Neural progenitor cell (in vitro differentiated cells): ENCODE results near the gene USP54. TPM values are rescaled to one million over a fixed set of nuclear protein-coding genes. Genes with fewer than 3 reads are reported as not detected.
"Not testable (repeated sequence)": the region's sequence is repeated elsewhere in the genome, so short reads cannot be mapped to it uniquely, and the experiment has no call there.

Experiments
- DNase-seq: peaks from one replicate; pipeline ENCODE4 v3.0.0-alpha.2; 2016; ENCODE audit warnings: low spot score
- H2AFZ ChIP-seq: fragments of 200-600 bp; sonication (generic); replicated peaks from 2 replicates; pipeline ENCODE4 v1.6.1; 2016; ENCODE audit warnings: antibody characterized with exemption
- H3F3A ChIP-seq: fragments of 200-600 bp; sonication (generic); 2 replicates; pipeline ENCODE4 v1.6.1; 2016; ENCODE audit warnings: antibody characterized with exemption, low read depth
- H3K27ac ChIP-seq: fragments of 200-600 bp; sonication (generic); 2 replicates; pipeline ENCODE4 v1.5.1; 2016; ENCODE audit warnings: mild to moderate bottlenecking
- H3K27me3 ChIP-seq: fragments of 200-600 bp; sonication (generic); 2 replicates; pipeline ENCODE4 v1.6.1; 2016; ENCODE audit warnings: mild to moderate bottlenecking, moderate library complexity
- H3K36me3 ChIP-seq: fragments of 200-600 bp; sonication (generic); 2 replicates; pipeline ENCODE4 v1.5.1; 2016
- H3K4me1 ChIP-seq: fragments of 200-600 bp; sonication (generic); 2 replicates; pipeline ENCODE4 v1.6.1; 2016; ENCODE audit warnings: mixed run types
- H3K4me2 ChIP-seq: fragments of 200-600 bp; sonication (generic); 2 replicates; pipeline ENCODE4 v1.6.1; 2016
- H3K4me3 ChIP-seq: fragments of 200-600 bp; sonication (generic); 2 replicates; pipeline ENCODE4 v1.5.1; 2016
- H3K79me2 ChIP-seq: fragments of 200-600 bp; sonication (generic); 2 replicates; pipeline ENCODE4 v1.6.1; 2016; ENCODE audit warnings: low read depth
- H3K9ac ChIP-seq: fragments of 200-600 bp; sonication (generic); 2 replicates; pipeline ENCODE4 v1.6.1; 2016
- H3K9me3 ChIP-seq: fragments of 200-600 bp; sonication (generic); 2 replicates; pipeline ENCODE4 v1.5.1; 2016; ENCODE audit warnings: low read depth
- H4K20me1 ChIP-seq: fragments of 200-600 bp; sonication (generic); 2 replicates; pipeline ENCODE4 v1.6.1; 2016; ENCODE audit warnings: low read depth
- H3K27ac Mint-ChIP-seq: 3 replicates; pipeline ENCODE4 v1.8.0; 2021; ENCODE audit warnings: mixed read lengths
- H3K27me3 Mint-ChIP-seq: 2 replicates; pipeline ENCODE4 v1.8.0; 2022; ENCODE audit warnings: low read depth, mild to moderate bottlenecking, inconsistent platforms, moderate library complexity, mixed read lengths; ENCODE audit not compliant: insufficient read depth
- H3K36me3 Mint-ChIP-seq: 3 replicates; pipeline ENCODE4 v1.8.0; 2021; ENCODE audit warnings: mixed read lengths
- H3K4me1 Mint-ChIP-seq: 3 replicates; pipeline ENCODE4 v1.8.0; 2021; ENCODE audit warnings: mixed read lengths
- H3K4me3 Mint-ChIP-seq: 3 replicates; pipeline ENCODE4 v1.8.0; 2021; ENCODE audit warnings: mild to moderate bottlenecking, moderate library complexity, mixed read lengths
- H3K9me3 Mint-ChIP-seq: 3 replicates; pipeline ENCODE4 v1.8.0; 2020; ENCODE audit warnings: mixed read lengths
- EZH2 ChIP-seq: fragments of 200-600 bp; sonication (generic); IDR thresholded peaks from 2 replicates; pipeline ENCODE4 v1.6.1; 2017; ENCODE audit warnings: antibody characterized with exemption, mild to moderate bottlenecking, moderate library complexity
- EZH2phosphoT487 ChIP-seq: fragments of 200-600 bp; sonication (generic); IDR thresholded peaks from 2 replicates; pipeline ENCODE4 v1.6.1; 2017; ENCODE audit warnings: antibody characterized with exemption
- total RNA-seq: library from RNA; depleted of rRNA; stranded (reverse); fragments of >200 nt; gene quantifications from 2 replicates; pipeline ENCODE4 v1.2.3, GENCODE V29; 2015; ENCODE audit warnings: low replicate concordance
- TF ChIP-seq, protein P1 (sequence below): fragments of 200-600 bp; sonication (generic); IDR thresholded peaks from 2 replicates; pipeline ENCODE4 v1.5.1; 2017; ENCODE audit warnings: antibody characterized with exemption, mild to moderate bottlenecking

USP54 gene
- total RNA-seq, 1 donor from 2014 or later = 97.2 TPM

DNA sequence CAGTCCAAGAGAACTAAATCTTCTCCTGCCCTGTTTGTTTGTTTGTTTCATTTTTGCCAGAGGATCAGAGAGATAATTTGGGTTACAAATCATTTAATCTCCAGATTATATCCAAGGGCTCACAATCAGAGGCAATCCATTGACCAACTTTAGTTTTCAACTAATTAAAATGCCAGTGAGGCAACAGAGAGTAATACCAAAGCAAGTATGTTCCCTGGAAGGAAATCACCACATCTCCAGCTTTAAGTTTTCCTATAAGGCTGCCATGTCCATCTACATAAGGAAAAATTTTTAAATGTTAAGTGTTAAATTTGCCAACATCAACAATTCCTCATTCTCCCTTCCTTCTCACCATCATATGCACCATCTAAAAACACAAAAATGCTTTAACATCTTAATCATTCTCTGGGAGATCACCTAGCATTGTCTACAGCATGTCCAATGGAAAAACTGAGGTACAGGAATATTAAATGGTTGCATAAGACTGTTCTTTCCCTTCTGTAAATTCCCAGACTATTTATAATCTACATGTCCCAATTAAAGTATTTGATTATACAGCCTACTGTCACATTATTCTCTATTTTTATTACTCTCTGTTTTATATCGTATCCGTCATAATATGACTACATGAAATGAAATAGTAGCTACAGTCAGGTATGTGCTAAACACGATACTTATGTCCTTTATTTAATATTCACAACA lies 14.1 kb downstream of the USP54 start:
- no peaks in the 10 kb centered on the region for H3K27me3 ChIP-seq
- no peak for DNase-seq
- TF ChIP-seq EZH2 (no peak), EZH2phosphoT487 (no peak)
- TF ChIP-seq, protein P1, sequence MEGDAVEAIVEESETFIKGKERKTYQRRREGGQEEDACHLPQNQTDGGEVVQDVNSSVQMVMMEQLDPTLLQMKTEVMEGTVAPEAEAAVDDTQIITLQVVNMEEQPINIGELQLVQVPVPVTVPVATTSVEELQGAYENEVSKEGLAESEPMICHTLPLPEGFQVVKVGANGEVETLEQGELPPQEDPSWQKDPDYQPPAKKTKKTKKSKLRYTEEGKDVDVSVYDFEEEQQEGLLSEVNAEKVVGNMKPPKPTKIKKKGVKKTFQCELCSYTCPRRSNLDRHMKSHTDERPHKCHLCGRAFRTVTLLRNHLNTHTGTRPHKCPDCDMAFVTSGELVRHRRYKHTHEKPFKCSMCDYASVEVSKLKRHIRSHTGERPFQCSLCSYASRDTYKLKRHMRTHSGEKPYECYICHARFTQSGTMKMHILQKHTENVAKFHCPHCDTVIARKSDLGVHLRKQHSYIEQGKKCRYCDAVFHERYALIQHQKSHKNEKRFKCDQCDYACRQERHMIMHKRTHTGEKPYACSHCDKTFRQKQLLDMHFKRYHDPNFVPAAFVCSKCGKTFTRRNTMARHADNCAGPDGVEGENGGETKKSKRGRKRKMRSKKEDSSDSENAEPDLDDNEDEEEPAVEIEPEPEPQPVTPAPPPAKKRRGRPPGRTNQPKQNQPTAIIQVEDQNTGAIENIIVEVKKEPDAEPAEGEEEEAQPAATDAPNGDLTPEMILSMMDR = no peak
- H3K79me2 ChIP-seq = peaks cover 57% of the 10 kb centered on the region
- no peaks in the 10 kb centered on the region for H3K36me3 ChIP-seq
- no peak overlapping the region for H3K4me2 ChIP-seq
- H3K9me3 ChIP-seq = no peaks in the 10 kb centered on the region
- Mint-ChIP-seq H3K27ac (no peak overlapping the region), H3K27me3 (no peaks in the 10 kb centered on the region), H3K4me3 (no peak overlapping the region), H3K9me3 (peaks cover 1% of the 10 kb centered on the region), H3K4me1 (peaks cover 3% of the 10 kb centered on the region), H3K36me3 (peaks cover 6% of the 10 kb centered on the region)
- H3K4me1 ChIP-seq = peaks cover 9% of the 10 kb centered on the region
- H4K20me1 ChIP-seq = peaks cover 3% of the 10 kb centered on the region
- no peak overlapping the region for H3K9ac ChIP-seq
- H3K4me3 ChIP-seq = no peak overlapping the region
- H2AFZ ChIP-seq = no peak overlapping the region
- H3F3A ChIP-seq = peaks cover 13% of the 10 kb centered on the region
- peak overlapping the region; percentile 41 for H3K27ac ChIP-seq

DNA sequence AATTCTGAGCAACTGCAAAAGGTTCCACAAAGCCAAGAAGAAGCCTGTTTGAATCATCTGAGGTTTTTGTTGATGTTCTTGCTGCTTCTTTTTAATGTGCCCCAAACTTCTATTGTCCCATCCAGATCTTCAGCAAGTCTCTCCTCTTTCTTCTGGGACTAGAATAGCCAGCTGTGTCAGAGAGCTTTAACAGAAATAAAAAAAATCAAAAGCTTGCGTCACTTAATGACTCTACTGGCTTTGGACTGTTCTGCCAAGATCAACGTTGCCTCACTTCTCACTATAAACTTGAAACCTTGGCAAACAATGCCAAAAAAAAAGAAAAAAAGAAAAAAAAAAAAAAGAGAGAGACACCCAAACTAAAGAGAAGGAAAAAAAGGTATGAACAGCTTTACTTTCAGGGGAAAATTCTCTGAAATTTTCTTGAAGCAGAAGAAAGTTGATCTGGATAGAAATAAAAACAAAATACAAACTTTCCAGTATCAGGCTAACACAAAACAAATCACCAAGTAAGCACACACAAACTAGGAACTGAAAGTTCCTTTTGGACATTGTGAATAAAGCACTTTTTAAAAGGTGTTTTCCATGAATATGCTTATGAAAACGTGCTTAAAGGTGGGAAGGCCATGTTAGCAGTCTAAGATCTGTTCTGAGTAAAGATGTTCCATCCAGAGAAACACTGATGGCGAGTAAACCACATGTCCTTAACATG lies 14.8 kb downstream of the USP54 start:
- H3K9me3 Mint-ChIP-seq = no peaks in the 10 kb centered on the region
- H3K27me3 Mint-ChIP-seq = no peaks in the 10 kb centered on the region
- H3K27ac Mint-ChIP-seq = no peak overlapping the region

DNA sequence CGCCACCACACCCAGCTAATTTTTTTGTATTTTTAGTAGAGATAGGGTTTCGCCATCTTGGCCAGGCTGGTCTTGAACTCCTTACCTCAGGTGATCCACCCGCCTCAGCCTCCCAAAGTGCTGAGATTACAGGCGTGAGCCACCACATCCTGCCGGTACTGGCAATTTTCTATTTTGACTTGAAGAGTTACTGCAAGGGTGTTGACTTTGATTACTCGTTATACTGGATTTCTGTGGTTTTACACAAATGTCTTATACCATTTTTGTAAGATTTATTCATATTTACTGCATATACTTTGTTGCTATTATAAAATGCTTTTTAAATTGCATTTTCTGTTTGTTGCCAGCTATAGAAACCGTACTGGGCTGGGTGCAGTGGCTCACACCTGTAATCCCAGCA lies 24.1 kb downstream of the USP54 start:
- H3K4me1 Mint-ChIP-seq, H3K9me3 Mint-ChIP-seq, H3F3A ChIP-seq, H3K4me3 ChIP-seq, H3K9me3 ChIP-seq, H3K4me3 Mint-ChIP-seq, H3K27me3 Mint-ChIP-seq, H3K27ac ChIP-seq, H3K36me3 ChIP-seq, H2AFZ ChIP-seq, H3K9ac ChIP-seq, H3K27me3 ChIP-seq, H3K27ac Mint-ChIP-seq, H4K20me1 ChIP-seq, H3K4me1 ChIP-seq, DNase-seq, H3K4me2 ChIP-seq, H3K79me2 ChIP-seq: not testable (repeated sequence)
- peaks cover 13% of the 10 kb centered on the region for H3K36me3 Mint-ChIP-seq

More for the DNA sequence above, 14.8 kb downstream of the USP54 start:
- peaks cover 3% of the 10 kb centered on the region for H4K20me1 ChIP-seq
- TF ChIP-seq EZH2phosphoT487 (no peak), EZH2 (no peak)
- TF ChIP-seq, protein P1 = no peak
- H3K4me3 ChIP-seq = no peak overlapping the region
- H3K9me3 ChIP-seq = no peaks in the 10 kb centered on the region
- no peaks in the 10 kb centered on the region for H3K4me1 Mint-ChIP-seq
- peak overlapping the region; percentile 41 for H3K27ac ChIP-seq
- no peak overlapping the region for H3K4me3 Mint-ChIP-seq
- no peak overlapping the region for H3K4me2 ChIP-seq
- H3K36me3 ChIP-seq = no peaks in the 10 kb centered on the region
- DNase-seq = no peak
- no peaks in the 10 kb centered on the region for H3K27me3 ChIP-seq
- no peak overlapping the region for H3K9ac ChIP-seq
- peaks cover 51% of the 10 kb centered on the region for H3K79me2 ChIP-seq
- peaks cover 6% of the 10 kb centered on the region for H3K36me3 Mint-ChIP-seq
- no peak overlapping the region for H2AFZ ChIP-seq
- peaks cover 8% of the 10 kb centered on the region for H3F3A ChIP-seq
- peaks cover 2% of the 10 kb centered on the region for H3K4me1 ChIP-seq

DNA sequence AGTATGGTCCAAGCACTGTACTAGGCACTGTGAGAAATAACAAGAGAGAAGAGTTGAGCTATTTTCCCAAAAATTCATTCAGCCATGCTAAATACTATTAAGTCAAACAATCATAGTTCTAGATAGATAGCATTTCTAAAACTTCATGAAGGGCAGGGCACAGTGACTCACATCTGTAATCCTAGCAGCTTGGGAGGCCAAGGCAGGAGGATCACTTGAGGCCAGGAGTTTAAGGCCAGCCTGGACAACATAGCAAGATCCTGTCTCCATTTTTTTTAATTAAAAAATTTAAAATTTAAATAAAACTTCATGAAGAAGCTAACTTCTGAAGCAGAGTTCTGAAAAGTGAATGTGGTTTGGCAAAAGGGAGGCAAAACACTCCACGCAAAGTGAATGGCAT lies 29.9 kb downstream of the USP54 start:
- H3K4me1 Mint-ChIP-seq = peaks cover 4% of the 10 kb centered on the region
- H3K4me2 ChIP-seq = no peak overlapping the region
- no peaks in the 10 kb centered on the region for H4K20me1 ChIP-seq
- H3K36me3 ChIP-seq = no peaks in the 10 kb centered on the region
- no peak overlapping the region for H2AFZ ChIP-seq
- no peak overlapping the region for H3K27ac ChIP-seq
- H3K9me3 Mint-ChIP-seq = no peaks in the 10 kb centered on the region
- peaks cover 2% of the 10 kb centered on the region for H3K27me3 Mint-ChIP-seq
- peaks cover 10% of the 10 kb centered on the region for H3K36me3 Mint-ChIP-seq
- TF ChIP-seq EZH2 (no peak), EZH2phosphoT487 (no peak)
- no peak overlapping the region for H3K4me3 Mint-ChIP-seq
- no peaks in the 10 kb centered on the region for H3F3A ChIP-seq
- H3K9ac ChIP-seq = no peak overlapping the region
- no peaks in the 10 kb centered on the region for H3K79me2 ChIP-seq
- no peak for DNase-seq
- H3K27ac Mint-ChIP-seq = no peak overlapping the region
- H3K27me3 ChIP-seq = no peaks in the 10 kb centered on the region
- no peaks in the 10 kb centered on the region for H3K4me1 ChIP-seq
- H3K9me3 ChIP-seq = no peaks in the 10 kb centered on the region
- no peak overlapping the region for H3K4me3 ChIP-seq
